Calu3 (cell line): ENCODE measurements around the gene WDFY4. TPM values are rescaled to one million over a fixed set of nuclear protein-coding genes. Genes with fewer than 3 reads are reported as not detected.

Source experiments
- BruUV-seq: library from RNA; stranded (reverse); fragments of 400-500 nt; replicated peaks from 2 replicates; lab custom pipeline; 2021; lab: Mats Ljungman, UMichigan
- CTCF ChIA-PET: fragments of 300-600 bp; sonication (Branson Sonifier 250); formaldehyde crosslinking; loops from one replicate; lab custom pipeline; 2022; ENCODE audit warnings: antibody characterized with exemption; lab: Charles Lee
- DNase-seq: peaks from one replicate; pipeline ENCODE4 v3.0.0; 2022
- H3K27ac Mint-ChIP-seq: one replicate; pipeline ENCODE4 v1.8.0; 2022; ENCODE audit warnings: mixed read lengths; ENCODE audit not compliant: unreplicated experiment
- H3K27me3 Mint-ChIP-seq: one replicate; pipeline ENCODE4 v1.8.0; 2022; ENCODE audit warnings: mixed read lengths; ENCODE audit not compliant: unreplicated experiment
- H3K36me3 Mint-ChIP-seq: one replicate; pipeline ENCODE4 v1.8.0; 2022; ENCODE audit warnings: mild to moderate bottlenecking, moderate library complexity, mixed read lengths; ENCODE audit not compliant: insufficient read depth, unreplicated experiment
- H3K4me1 Mint-ChIP-seq: one replicate; pipeline ENCODE4 v1.8.0; 2022; ENCODE audit warnings: mild to moderate bottlenecking, low read depth, mixed read lengths; ENCODE audit not compliant: unreplicated experiment
- H3K4me3 Mint-ChIP-seq: one replicate; pipeline ENCODE4 v1.8.0; 2022; ENCODE audit warnings: mild to moderate bottlenecking, low read depth, moderate library complexity, mixed read lengths; ENCODE audit not compliant: unreplicated experiment
- H3K9me3 Mint-ChIP-seq: one replicate; pipeline ENCODE4 v1.8.0; 2022; ENCODE audit warnings: low read depth, mixed read lengths; ENCODE audit not compliant: unreplicated experiment
- CTCF ChIP-seq: fragments of 200-600 bp; IDR thresholded peaks from one replicate; pipeline ENCODE4 v1.8.0; 2022; ENCODE audit warnings: antibody characterized with exemption; ENCODE audit not compliant: unreplicated experiment
- intact Hi-C: fragments of 100-400 bp; cut with micrococcal nuclease; formaldehyde crosslinking; loops from one replicate; pipeline ENCODE4 v1.10.0; 2022; ENCODE audit not compliant: unreplicated experiment
- total RNA-seq: library from RNA; stranded (reverse); gene quantifications from 2 replicates; pipeline ENCODE4 v1.2.3, GENCODE V29; 2022

The WDFY4 gene
- total RNA-seq, 1 experiment from 2014 or later: not detected

- TF ChIP-seq CTCF: no peak
- Mint-ChIP-seq H3K4me1 (no peaks in the 10 kb centered on the region), H3K27ac (no peak overlapping the region), H3K36me3 (no peaks in the 10 kb centered on the region), H3K9me3 (peaks cover 4% of the 10 kb centered on the region), H3K4me3 (no peak overlapping the region), H3K27me3 (peaks cover 65% of the 10 kb centered on the region)
- CTCF ChIA-PET: interaction anchor here (0.7 to 1.2 kb wide), 2 partner anchors 61 to 97 kb away, joined by 4 read pairs; no protein-coding TSS in a partner anchor
- DNase-seq: no peak
- intact Hi-C loops: no loop called here
- no TSS peak for BruUV-seq
Measured at GRCh38 chr10:48803801-48804584, 119.3 kb downstream of the WDFY4 start.

GRCh38 chr10:48804740-48805182 lies 120.1 kb downstream of the WDFY4 start:
- Mint-ChIP-seq H3K4me3 (no peak overlapping the region), H3K9me3 (peaks cover 4% of the 10 kb centered on the region), H3K27ac (no peak overlapping the region), H3K36me3 (no peaks in the 10 kb centered on the region), H3K4me1 (no peaks in the 10 kb centered on the region), H3K27me3 (peaks cover 57% of the 10 kb centered on the region)
- CTCF ChIA-PET: interaction anchor here (0.7 to 1.2 kb wide), 2 partner anchors 62 to 98 kb away, joined by 4 read pairs; no protein-coding TSS in a partner anchor
- intact Hi-C loops: no loop called here
- BruUV-seq: no TSS peak
- no peak for DNase-seq
- no peak for TF ChIP-seq CTCF

- Mint-ChIP-seq H3K27me3 (peaks cover 51% of the 10 kb centered on the region), H3K9me3 (no peaks in the 10 kb centered on the region), H3K4me3 (no peak overlapping the region), H3K4me1 (no peaks in the 10 kb centered on the region), H3K27ac (no peak overlapping the region), H3K36me3 (no peaks in the 10 kb centered on the region)
- no TSS peak for BruUV-seq
- no peak for TF ChIP-seq CTCF
- no peak for DNase-seq
- CTCF ChIA-PET: no interaction called here
- intact Hi-C loops: no loop called here
Measured at GRCh38 chr10:48805411-48805810, 120.7 kb downstream of the WDFY4 start.

DNA sequence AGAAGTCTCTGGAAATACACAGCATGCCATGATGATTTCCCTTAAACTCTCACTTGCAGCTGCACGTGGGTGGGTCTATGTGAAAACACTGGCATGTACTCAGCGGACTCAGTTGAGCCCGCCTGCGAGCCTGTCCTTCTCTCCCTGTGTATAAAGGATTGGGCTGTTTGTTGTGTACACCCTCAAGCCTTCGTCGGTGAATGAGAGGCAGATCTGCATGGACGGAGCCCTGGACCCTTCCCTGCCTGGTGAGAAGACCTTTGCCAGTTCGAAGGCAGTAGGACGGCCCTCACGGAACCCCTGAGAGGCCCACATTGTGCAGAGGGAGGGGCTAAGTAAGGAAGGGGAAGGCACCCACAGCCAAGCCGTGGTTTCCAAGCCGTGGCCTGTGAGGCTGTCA lies 121.2 kb downstream of the WDFY4 start:
- Mint-ChIP-seq H3K36me3 (no peaks in the 10 kb centered on the region), H3K4me3 (no peak overlapping the region), H3K4me1 (no peaks in the 10 kb centered on the region), H3K27ac (no peak overlapping the region), H3K9me3 (no peaks in the 10 kb centered on the region), H3K27me3 (peaks cover 52% of the 10 kb centered on the region)
- CTCF ChIA-PET: no interaction called here
- DNase-seq: no peak
- no TSS peak for BruUV-seq
- intact Hi-C loops: no loop called here
- TF ChIP-seq CTCF: no peak
